Ishikawa (cell line): Measurements from ENCODE around the gene HOXA3.

Source experiments
- EGR1 ChIP-seq: IDR thresholded peaks from 2 replicates; pipeline ENCODE4 v1.6.1; 2012
- RAD21 ChIP-seq: IDR thresholded peaks from 2 replicates; pipeline ENCODE4 v1.6.1; 2012; ENCODE audit warnings: low read depth

DNA sequence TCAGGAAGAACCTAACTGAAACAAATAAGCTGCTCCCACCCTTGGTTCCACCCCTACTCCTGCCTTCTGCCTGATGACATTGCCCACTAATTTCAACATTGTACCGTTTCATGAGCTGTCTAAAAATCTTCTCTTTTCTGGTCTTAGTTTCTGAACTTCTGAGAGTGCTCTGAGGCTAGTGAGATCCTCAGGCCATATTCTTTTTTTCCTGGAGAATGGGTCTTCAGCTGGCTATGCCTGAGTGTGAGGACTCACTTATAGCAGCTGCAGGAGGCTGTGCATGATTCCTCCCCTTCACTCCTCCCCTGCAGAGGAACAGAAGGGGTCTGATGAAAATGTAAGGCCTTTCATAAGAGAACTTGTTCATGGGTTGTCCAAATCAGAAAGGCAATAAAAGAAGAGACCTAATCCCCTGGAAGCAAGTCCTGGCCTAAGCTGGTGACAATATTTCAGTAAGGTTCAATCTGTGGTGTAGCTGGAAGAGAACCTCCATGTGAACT lies 32.9 kb downstream of the HOXA3 start:
- TF ChIP-seq RAD21 (no peak), EGR1 (no peak)
